Prostate gland (tissue), 2 donors: ENCODE measurements around the gene OTUD7B. TPM values are rescaled to one million over a fixed set of nuclear protein-coding genes. Genes with fewer than 3 reads are reported as not detected.
"Not testable (repeated sequence)": the region's sequence is repeated elsewhere in the genome, so short reads cannot be mapped to it uniquely, and the experiment has no call there.

Source experiments
- DNase-seq: peaks from one replicate; pipeline ENCODE4 v3.0.0-alpha.2; 2019; ENCODE audit warnings: low spot score
- H3K27ac ChIP-seq, 2 donors: fragments of 200-600 bp; sonication (generic); 2 replicates each; pipeline ENCODE4 v1.5.1; 2017 to 2019
- H3K27me3 ChIP-seq: fragments of 200-600 bp; sonication (generic); replicated peaks from 2 replicates; pipeline ENCODE4 v1.5.1; 2019; ENCODE audit not compliant: insufficient read depth
- H3K36me3 ChIP-seq, 2 donors: fragments of 200-600 bp; sonication (generic); 1 replicate in 1 of 2; 2 replicates in 1 of 2; pipeline versions ENCODE4 v1.5.1 to v1.8.1; 2017 to 2019
- H3K4me1 ChIP-seq: fragments of 200-600 bp; sonication (generic); replicated peaks from 2 replicates; pipeline ENCODE4 v1.5.1; 2019
- H3K4me3 ChIP-seq, 2 donors: fragments of 200-600 bp; sonication (generic); 2 replicates each; pipeline ENCODE4 v1.5.1; 2017 to 2019
- H3K9me3 ChIP-seq: fragments of 200-600 bp; sonication (generic); 2 replicates; pipeline ENCODE4 v1.5.1; 2017
- CTCF ChIP-seq, 4 experiments: fragments of 200-600 bp in 2 of 4; fragments of 450-650 bp in 2 of 4; sonication (generic) in 2 of 4; IDR thresholded peaks; 1 replicate in 3 of 4; 2 replicates in 1 of 4; pipeline ENCODE4 v1.5.1; 2016 to 2019; ENCODE audit warnings: antibody characterized with exemption in 4 of 4, mild to moderate bottlenecking in 2 of 4, moderate library complexity in 2 of 4
- POLR2A ChIP-seq: fragments of 450-650 bp; IDR thresholded peaks from one replicate; pipeline ENCODE4 v1.6.1; 2016; ENCODE audit warnings: antibody characterized with exemption, mild to moderate bottlenecking
- POLR2AphosphoS5 ChIP-seq: sonication (generic); formaldehyde crosslinking; IDR thresholded peaks from one replicate; pipeline ENCODE4 v1.6.1; 2017; ENCODE audit warnings: antibody characterized with exemption
- WGBS: methylation state at CpG from one replicate; pipeline ENCODE4 v1.1.5; 2018; 5-methylcytosine and 5-hydroxymethylcytosine counted together
- intact Hi-C: fragments of 100-400 bp; cut with DNase I; formaldehyde crosslinking; loops from one replicate; pipeline ENCODE4 v1.14.2; 2022
- total RNA-seq, 2 donors: library from RNA; depleted of rRNA; stranded (reverse); fragments of >200 nt; gene quantifications; one replicate each; pipeline ENCODE4 v1.1.0, GENCODE V29; 2016

Gene OTUD7B
- total RNA-seq, 2 donors from 2014 or later = 13.5 to 27.3 TPM

DNA sequence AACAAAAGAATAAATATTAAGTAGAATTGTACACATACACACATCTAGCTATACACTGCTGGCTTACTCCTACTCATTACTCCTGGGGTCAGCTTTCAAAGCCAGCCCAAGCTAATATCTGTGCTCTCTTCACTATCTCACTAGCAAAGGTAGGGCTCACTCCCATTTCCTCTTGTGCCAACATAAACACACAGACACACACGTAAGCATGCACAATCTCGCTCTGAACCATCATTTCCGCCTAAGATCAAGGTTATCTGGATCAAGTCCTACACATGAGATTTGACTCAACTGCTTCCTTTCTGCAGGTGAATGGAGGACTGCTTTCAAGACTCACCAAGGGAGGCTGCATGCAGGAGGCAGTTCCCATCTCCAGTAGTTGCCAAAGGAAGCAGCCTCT is 45.1 kb downstream of the OTUD7B start:
- H3K36me3 ChIP-seq = no peaks in the 10 kb centered on the region
- H3K4me3 ChIP-seq = no peak overlapping the region
- no peak overlapping the region for H3K27ac ChIP-seq
- no peaks in the 10 kb centered on the region for H3K9me3 ChIP-seq
- TF ChIP-seq CTCF (IDR thresholded peaks at IDR 0.05) (no peak), POLR2A (no peak), POLR2AphosphoS5 (no peak)
- intact Hi-C loops = no loop called here
- no peak for DNase-seq
- no peaks in the 10 kb centered on the region for H3K4me1 ChIP-seq
- 89% methylated on average over 3 of the region's 3 CpGs for WGBS
- H3K27me3 ChIP-seq = no peaks in the 10 kb centered on the region

DNA sequence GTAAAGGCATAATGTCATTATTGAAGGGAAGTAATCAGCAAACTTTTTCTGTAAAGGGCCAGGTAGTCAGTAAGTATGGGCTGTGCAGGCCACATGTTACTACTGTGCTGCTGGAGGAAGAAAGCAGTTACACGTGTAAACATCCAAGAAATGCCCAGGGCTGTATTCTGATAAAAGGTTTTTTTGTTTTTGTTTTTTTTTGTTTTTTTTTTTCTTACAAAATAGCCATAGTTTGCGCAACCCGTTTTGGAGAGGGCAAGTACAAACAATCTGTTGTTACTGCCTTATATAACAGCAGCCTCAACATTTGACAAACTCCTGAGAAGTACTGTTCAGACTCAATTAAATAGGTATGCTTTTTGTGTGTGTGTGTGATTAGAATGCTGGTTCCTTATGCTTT is 47.2 kb downstream of the OTUD7B start:
- 39% methylated on average over 3 of the region's 3 CpGs for whole genome bisulfite sequencing
- Histone ChIP-seq H3K4me3 (no peak overlapping the region), H3K27me3 (no peaks in the 10 kb centered on the region), H3K27ac (peak overlapping the region; percentile 10 to 21), H3K9me3 (no peaks in the 10 kb centered on the region), H3K4me1 (no peaks in the 10 kb centered on the region), H3K36me3 (no peaks in the 10 kb centered on the region)
- no peak for DNase-seq
- TF ChIP-seq CTCF (IDR thresholded peaks at IDR 0.05) (no peak), POLR2A (no peak), POLR2AphosphoS5 (peak; percentile 4)
- intact Hi-C loops = loop anchor here (2.0 to 5.0 kb wide), 2 partner anchors 87 to 204 kb away; no protein-coding TSS in a partner anchor

GRCh38 chr1:149962736-149963135 is 47.8 kb downstream of the OTUD7B start:
- Histone ChIP-seq H3K9me3 (no peaks in the 10 kb centered on the region), H3K4me1 (no peaks in the 10 kb centered on the region), H3K36me3 (peaks cover under 1 to 4% of the 10 kb centered on the region in 2 donors), H3K27me3 (no peaks in the 10 kb centered on the region), H3K27ac (peak overlapping the region; percentile 10 to 53), H3K4me3 (no peak overlapping the region)
- TF ChIP-seq CTCF (IDR thresholded peaks at IDR 0.05) (no peak), POLR2AphosphoS5 (no peak), POLR2A (no peak)
- DNase-seq = no peak
- intact Hi-C loops = loop anchor here (2.0 to 5.0 kb wide), 2 partner anchors 88 to 205 kb away; no protein-coding TSS in a partner anchor
- 58% methylated on average over 2 of the region's 2 CpGs for WGBS

DNA sequence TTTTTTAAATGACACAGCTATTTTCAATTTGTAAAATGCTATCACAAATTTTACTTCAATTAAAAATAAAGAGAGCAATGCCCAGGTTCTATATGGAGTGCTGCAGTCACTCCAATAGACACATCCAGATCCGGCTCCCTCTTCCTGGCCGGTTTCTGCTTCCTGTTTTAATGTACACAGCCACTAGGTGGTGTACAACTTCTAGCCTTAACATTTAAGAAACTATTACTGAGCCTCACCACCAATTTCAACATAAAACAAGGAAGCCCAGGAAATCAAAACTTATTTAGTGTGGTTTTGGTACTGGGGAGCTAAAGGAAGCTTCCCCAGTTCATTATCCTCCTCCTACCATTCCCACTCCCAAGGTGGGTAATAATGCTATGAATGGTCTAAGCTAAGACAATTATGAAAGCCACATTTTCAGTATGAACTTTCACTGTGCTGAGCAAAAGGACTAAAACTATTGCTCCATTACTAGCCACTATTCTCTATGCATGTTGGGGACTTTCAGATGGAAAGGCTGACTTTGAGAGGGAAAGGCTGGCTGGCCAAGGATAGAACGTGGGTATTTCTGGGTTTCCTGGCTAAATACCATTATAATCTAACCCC is 48.4 kb downstream of the OTUD7B start:
- Histone ChIP-seq H3K4me1 (no peaks in the 10 kb centered on the region), H3K27me3 (no peaks in the 10 kb centered on the region), H3K9me3 (no peaks in the 10 kb centered on the region), H3K4me3 (no peak overlapping the region), H3K27ac (peak overlapping the region; percentile 10 to 53), H3K36me3 (peaks cover 3 to 8% of the 10 kb centered on the region in 2 donors)
- WGBS = 24% methylated on average over 3 of the region's 3 CpGs
- TF ChIP-seq CTCF (IDR thresholded peaks at IDR 0.05) = peak; percentile 70 to 89 (median 84)
- peak; percentile 72 for TF ChIP-seq POLR2AphosphoS5
- TF ChIP-seq POLR2A = no peak
- DNase-seq = peak; percentile 68
- intact Hi-C loops = loop anchor here (2.0 to 5.0 kb wide), 2 partner anchors 89 to 205 kb away; no protein-coding TSS in a partner anchor

DNA sequence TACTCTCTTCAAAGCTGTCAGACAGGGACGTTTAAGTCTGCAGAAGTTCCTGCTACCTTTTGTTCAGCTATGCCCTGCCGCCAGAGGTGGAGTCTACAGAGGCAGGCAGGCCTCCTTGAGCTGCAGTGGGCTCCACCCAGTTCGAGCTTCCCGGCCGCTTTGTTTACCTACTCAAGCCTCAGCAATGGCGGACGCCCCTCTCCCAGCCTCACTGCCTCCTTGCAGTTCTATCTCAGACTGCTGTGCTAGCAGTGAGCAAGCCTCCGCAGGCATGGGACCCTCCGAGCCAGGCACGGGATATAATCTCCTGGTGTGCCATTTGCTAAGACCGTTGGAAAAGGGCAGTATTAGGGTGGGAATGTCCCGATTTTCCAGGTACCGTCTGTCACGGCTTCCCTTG is 53.0 kb downstream of the OTUD7B start:
- H3K4me1 ChIP-seq, H3K27ac ChIP-seq, H3K9me3 ChIP-seq, intact Hi-C loops, H3K27me3 ChIP-seq, H3K4me3 ChIP-seq, DNase-seq, H3K36me3 ChIP-seq: not testable (repeated sequence)
- 98% methylated on average over 14 of the region's 14 CpGs for WGBS
